Natural killer cell (primary cell): ENCODE data around the gene OCRL. TPM values are rescaled to one million over a fixed set of nuclear protein-coding genes. Genes with fewer than 3 reads are reported as not detected.

ENCODE experiments used
- ATAC-seq, 3 donors: fragments of 150-1000 bp in 2 of 3; fragments of 200-7000 bp in 1 of 3; cut with Tn5 transposase; 1 replicate in 1 of 3; 2 replicates in 2 of 3; pipeline ENCODE4 v1.10.0; 2021; ENCODE audit warnings: mild to moderate bottlenecking in 2 of 3, moderate library complexity in 2 of 3
- DNase-seq, 2 donors: peaks; one replicate each; pipeline versions ENCODE4 v3.0.0 to v3.0.0-alpha.2; 2013 to 2021; ENCODE audit warnings: mixed read lengths in 1 of 2
- H3K27ac ChIP-seq: one replicate; pipeline ENCODE4 v1.5.1; 2013; ENCODE audit warnings: mild to moderate bottlenecking, low read length
- H3K27me3 ChIP-seq: one replicate; pipeline ENCODE4 v1.6.1; 2013; ENCODE audit warnings: low read length; ENCODE audit not compliant: control insufficient read depth, insufficient read depth
- H3K36me3 ChIP-seq: one replicate; pipeline ENCODE4 v1.6.1; 2013; ENCODE audit warnings: low read length; ENCODE audit not compliant: control insufficient read depth, insufficient read depth
- H3K4me1 ChIP-seq: one replicate; pipeline ENCODE4 v1.6.1; 2013; ENCODE audit warnings: low read length; ENCODE audit not compliant: control insufficient read depth, insufficient read depth
- H3K4me3 ChIP-seq: one replicate; pipeline ENCODE4 v1.5.1; 2013; ENCODE audit warnings: low read length
- H3K9me3 ChIP-seq: one replicate; pipeline ENCODE4 v1.6.1; 2013; ENCODE audit warnings: low read length; ENCODE audit not compliant: control insufficient read depth, insufficient read depth
- H3K27ac Mint-ChIP-seq, 2 donors: one replicate each; pipeline ENCODE4 v1.8.0; 2022; ENCODE audit warnings: mild to moderate bottlenecking in 2 of 2, mixed read lengths in 2 of 2, moderate library complexity in 1 of 2
- H3K27me3 Mint-ChIP-seq, 2 donors: one replicate each; pipeline ENCODE4 v1.8.0; 2022; ENCODE audit warnings: low read depth in 2 of 2, mixed read lengths in 2 of 2
- H3K36me3 Mint-ChIP-seq: one replicate; pipeline ENCODE4 v1.8.0; 2022; ENCODE audit warnings: mixed read lengths
- H3K4me1 Mint-ChIP-seq, 2 donors: one replicate each; pipeline ENCODE4 v1.8.0; 2022; ENCODE audit warnings: mixed read lengths in 2 of 2
- H3K4me3 Mint-ChIP-seq: one replicate; pipeline ENCODE4 v1.8.0; 2022; ENCODE audit warnings: mild to moderate bottlenecking, moderate library complexity, mixed read lengths
- H3K9me3 Mint-ChIP-seq, 2 donors: one replicate each; pipeline ENCODE4 v1.8.0; 2022; ENCODE audit warnings: mixed read lengths in 2 of 2
- WGBS: methylation state at CpG from one replicate; pipeline ENCODE4 v1.1.7; 2013; ENCODE audit warnings: missing lambda C conversion rate; ENCODE audit not compliant: insufficient coverage; 5-methylcytosine and 5-hydroxymethylcytosine counted together
- intact Hi-C: fragments of 100-400 bp; cut with micrococcal nuclease; formaldehyde crosslinking; loops from one replicate; pipeline ENCODE4 v1.14.2; 2022
- total RNA-seq, 4 donors: library from RNA; stranded (reverse); fragments of 120-200 nt in 1 of 4; gene quantifications; one replicate each; pipeline versions ENCODE4 v1.2.3 to v1.2.4, GENCODE V29; 2013 to 2022
- TF ChIP-seq, protein P1 (sequence below): fragments of 200-600 bp; IDR thresholded peaks from one replicate; pipeline ENCODE4 v1.8.0; 2022; ENCODE audit warnings: antibody characterized with exemption

The OCRL gene
- total RNA-seq, 3 donors from 2014 or later (not counting 1 experiment from before 2014, with no cell fraction given), result 1.0 to 2.2 (median 1.8) TPM

DNA sequence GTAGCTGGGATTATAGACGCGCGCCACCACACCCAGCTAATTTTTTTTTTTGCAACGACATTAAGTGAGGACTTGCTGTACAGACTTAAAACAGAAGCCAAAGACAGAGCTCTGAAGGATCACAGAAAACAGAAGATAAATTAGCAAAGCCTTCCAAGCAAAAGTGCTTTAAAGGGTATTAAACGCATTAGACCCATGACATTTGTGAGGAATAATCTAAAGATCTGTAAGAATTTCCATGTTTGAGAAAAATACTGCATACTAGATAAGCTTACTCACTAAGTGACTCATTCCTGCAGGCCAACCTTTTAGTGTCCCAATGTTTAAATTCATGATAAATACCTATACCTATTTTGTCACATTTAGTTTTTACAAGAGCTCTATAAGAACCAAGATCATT lies 44.2 kb upstream of the OCRL start:
- Mint-ChIP-seq H3K4me1 (no peaks in the 10 kb centered on the region), H3K27me3 (peaks cover 0 to 5% of the 10 kb centered on the region in 2 donors), H3K9me3 (no peaks in the 10 kb centered on the region), H3K36me3 (no peaks in the 10 kb centered on the region), H3K4me3 (no peak overlapping the region), H3K27ac (no peak overlapping the region)
- DNase-seq (no peak), ATAC-seq (no peak)
- Histone ChIP-seq H3K27me3 (no peaks in the 10 kb centered on the region), H3K9me3 (no peaks in the 10 kb centered on the region), H3K36me3 (no peaks in the 10 kb centered on the region), H3K4me3 (no peak overlapping the region), H3K27ac (no peak overlapping the region), H3K4me1 (no peaks in the 10 kb centered on the region)
- TF ChIP-seq, protein P1, sequence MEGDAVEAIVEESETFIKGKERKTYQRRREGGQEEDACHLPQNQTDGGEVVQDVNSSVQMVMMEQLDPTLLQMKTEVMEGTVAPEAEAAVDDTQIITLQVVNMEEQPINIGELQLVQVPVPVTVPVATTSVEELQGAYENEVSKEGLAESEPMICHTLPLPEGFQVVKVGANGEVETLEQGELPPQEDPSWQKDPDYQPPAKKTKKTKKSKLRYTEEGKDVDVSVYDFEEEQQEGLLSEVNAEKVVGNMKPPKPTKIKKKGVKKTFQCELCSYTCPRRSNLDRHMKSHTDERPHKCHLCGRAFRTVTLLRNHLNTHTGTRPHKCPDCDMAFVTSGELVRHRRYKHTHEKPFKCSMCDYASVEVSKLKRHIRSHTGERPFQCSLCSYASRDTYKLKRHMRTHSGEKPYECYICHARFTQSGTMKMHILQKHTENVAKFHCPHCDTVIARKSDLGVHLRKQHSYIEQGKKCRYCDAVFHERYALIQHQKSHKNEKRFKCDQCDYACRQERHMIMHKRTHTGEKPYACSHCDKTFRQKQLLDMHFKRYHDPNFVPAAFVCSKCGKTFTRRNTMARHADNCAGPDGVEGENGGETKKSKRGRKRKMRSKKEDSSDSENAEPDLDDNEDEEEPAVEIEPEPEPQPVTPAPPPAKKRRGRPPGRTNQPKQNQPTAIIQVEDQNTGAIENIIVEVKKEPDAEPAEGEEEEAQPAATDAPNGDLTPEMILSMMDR, result no peak
- 98% methylated on average over 4 of the region's 5 CpGs for WGBS
- intact Hi-C loops, result no loop called here

DNA sequence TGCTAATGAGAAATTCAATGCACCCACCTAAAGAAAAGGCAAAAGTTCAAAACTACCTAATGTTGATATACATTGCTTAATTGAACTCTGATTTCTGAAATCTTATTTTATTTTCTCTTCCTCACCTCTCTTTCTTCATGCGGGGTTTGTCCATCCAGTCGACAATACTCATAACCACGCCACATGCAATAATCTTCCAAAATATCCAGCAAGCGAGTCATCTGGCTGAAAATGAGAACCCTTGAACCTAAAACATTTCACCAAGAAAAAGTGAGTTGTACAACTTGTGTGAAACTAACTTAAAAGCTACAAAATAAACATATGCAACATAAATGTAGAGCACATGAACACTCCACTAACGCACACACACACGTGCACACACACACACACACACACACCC lies 43.4 kb upstream of the OCRL start:
- no peaks in the 10 kb centered on the region for H3K4me1 ChIP-seq
- H3K4me1 Mint-ChIP-seq, result no peaks in the 10 kb centered on the region
- no peaks in the 10 kb centered on the region for H3K36me3 Mint-ChIP-seq
- no peaks in the 10 kb centered on the region for H3K36me3 ChIP-seq
- H3K9me3 ChIP-seq, result no peaks in the 10 kb centered on the region
- H3K27me3 ChIP-seq, result no peaks in the 10 kb centered on the region
- DNase-seq (no peak), ATAC-seq (no peak)
- H3K4me3 ChIP-seq, result no peak overlapping the region
- intact Hi-C loops, result no loop called here
- H3K4me3 Mint-ChIP-seq, result no peak overlapping the region
- TF ChIP-seq, protein P1, result no peak
- H3K27me3 Mint-ChIP-seq, result peaks cover 0 to 5% of the 10 kb centered on the region in 2 donors
- no peak overlapping the region for H3K27ac Mint-ChIP-seq
- 92% methylated on average over 4 of the region's 6 CpGs for WGBS
- H3K9me3 Mint-ChIP-seq, result no peaks in the 10 kb centered on the region
- H3K27ac ChIP-seq, result no peak overlapping the region

DNA sequence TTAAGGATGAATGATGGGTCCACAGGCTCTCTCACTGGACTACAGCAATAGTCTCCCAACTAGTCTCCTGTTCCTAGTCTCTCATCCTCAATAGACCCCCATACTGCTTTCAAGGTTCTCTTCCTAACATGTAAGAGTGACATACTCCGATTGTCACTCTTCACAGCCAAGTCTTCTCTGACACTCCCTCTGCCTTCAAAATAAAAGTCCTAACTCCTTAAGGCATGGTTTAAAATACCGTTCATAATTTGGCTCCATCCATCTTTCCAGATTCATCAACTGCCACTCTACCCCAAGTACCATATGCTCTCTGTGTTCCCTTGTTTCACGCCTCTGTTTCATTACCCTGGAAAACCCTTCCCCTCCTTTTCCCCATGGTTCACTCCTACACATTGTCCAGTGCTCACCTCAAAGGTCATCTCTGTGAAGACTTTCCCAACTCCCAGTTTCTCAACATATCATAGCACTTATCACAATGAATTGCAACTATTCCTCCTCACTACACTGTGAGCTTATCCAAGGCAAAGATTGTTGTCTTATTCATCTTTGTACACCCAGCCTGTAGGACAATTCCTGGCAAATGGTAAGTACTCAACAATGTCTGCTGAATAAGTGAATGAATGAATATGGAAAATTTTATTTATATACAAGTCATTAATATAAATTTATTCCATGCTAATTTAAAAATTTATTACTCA lies 42.8 kb upstream of the OCRL start:
- Histone ChIP-seq H3K9me3 (no peaks in the 10 kb centered on the region), H3K27me3 (no peaks in the 10 kb centered on the region), H3K27ac (no peak overlapping the region), H3K36me3 (no peaks in the 10 kb centered on the region), H3K4me3 (no peak overlapping the region), H3K4me1 (no peaks in the 10 kb centered on the region)
- no peak overlapping the region for H3K27ac Mint-ChIP-seq
- DNase-seq, result no peak
- no peak overlapping the region for H3K4me3 Mint-ChIP-seq
- no peak for ATAC-seq
- peaks cover 5 to 6% of the 10 kb centered on the region in 2 donors for H3K27me3 Mint-ChIP-seq
- TF ChIP-seq, protein P1, result no peak
- H3K4me1 Mint-ChIP-seq, result no peaks in the 10 kb centered on the region
- intact Hi-C loops, result no loop called here
- H3K36me3 Mint-ChIP-seq, result no peaks in the 10 kb centered on the region
- WGBS, result 85% methylated on average over 3 of the region's 3 CpGs
- no peaks in the 10 kb centered on the region for H3K9me3 Mint-ChIP-seq

DNA sequence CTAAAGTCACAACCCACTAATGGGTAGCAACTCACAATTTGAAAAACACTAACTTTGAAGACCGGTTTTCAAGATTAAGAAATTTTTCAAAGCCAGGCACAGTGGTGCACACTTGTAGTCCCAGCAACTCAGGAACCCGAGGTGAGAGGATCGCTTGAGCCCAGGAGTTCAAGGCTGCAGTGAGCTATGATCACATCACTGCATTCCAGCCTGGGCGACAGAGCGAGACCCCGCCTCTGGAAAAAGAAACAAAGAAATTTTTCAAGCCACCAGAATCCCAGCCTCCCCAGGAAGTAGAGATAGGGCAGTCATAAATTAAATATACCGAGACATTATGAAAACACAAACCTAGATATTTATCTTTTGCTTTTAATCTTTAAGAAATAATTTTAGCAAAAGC lies 29.7 kb upstream of the OCRL start:
- Mint-ChIP-seq H3K4me3 (no peak overlapping the region), H3K4me1 (no peaks in the 10 kb centered on the region), H3K27me3 (peaks cover 3 to 15% of the 10 kb centered on the region in 2 donors), H3K9me3 (no peaks in the 10 kb centered on the region), H3K36me3 (no peaks in the 10 kb centered on the region), H3K27ac (no peak overlapping the region)
- TF ChIP-seq, protein P1, result no peak
- no peaks in the 10 kb centered on the region for H3K27me3 ChIP-seq
- no peaks in the 10 kb centered on the region for H3K9me3 ChIP-seq
- ATAC-seq (no peak), DNase-seq (no peak)
- no peak overlapping the region for H3K4me3 ChIP-seq
- no peak overlapping the region for H3K27ac ChIP-seq
- intact Hi-C loops, result no loop called here
- 96% methylated on average over 5 of the region's 7 CpGs for WGBS
- no peaks in the 10 kb centered on the region for H3K36me3 ChIP-seq
- no peaks in the 10 kb centered on the region for H3K4me1 ChIP-seq
